IMR-90 (cell line): Measurements from ENCODE around the gene TRAF3. TPM values are rescaled to one million over a fixed set of nuclear protein-coding genes. Genes with fewer than 3 reads are reported as not detected.

Experiments
- ATAC-seq: fragments of 200-7000 bp; cut with Tn5 transposase; 2 replicates; pipeline ENCODE4 v1.9.1; 2020; ENCODE audit warnings: low read depth, mild to moderate bottlenecking, moderate library complexity
- BruUV-seq: library from RNA; stranded (reverse); fragments of 400-500 nt; replicated peaks from 2 replicates; lab custom pipeline; 2021; lab: Mats Ljungman, UMichigan
- CTCF ChIA-PET: fragments of 300-600 bp; formaldehyde crosslinking; extraction: SDS; loops from one replicate; lab custom pipeline; 2021; ENCODE audit warnings: antibody characterized with exemption; lab: Yijun Ruan, JAX
- POLR2A ChIA-PET: fragments of 300-600 bp; sonication (Branson Sonifier 250); formaldehyde crosslinking; loops from one replicate; lab custom pipeline; 2022; ENCODE audit warnings: antibody characterized with exemption; ENCODE audit not compliant: unreplicated experiment; lab: Charles Lee
- DNase-seq: peaks from one replicate; pipeline ENCODE4 v3.0.0; 2013
- H2AFZ ChIP-seq: replicated peaks from 2 replicates; pipeline ENCODE3; 2013; ENCODE audit warnings: low read length, mild to moderate bottlenecking; ENCODE audit not compliant: poor library complexity
- H2AK5ac ChIP-seq: 2 replicates; pipeline ENCODE4 v1.6.1; 2013; ENCODE audit warnings: low read depth, low read length, inconsistent platforms
- H2AK9ac ChIP-seq: replicated peaks from 2 replicates; pipeline ENCODE3; 2013; ENCODE audit warnings: mild to moderate bottlenecking, low read depth, low read length, moderate library complexity; ENCODE audit not compliant: poor library complexity
- H2BK120ac ChIP-seq: 2 replicates; pipeline ENCODE4 v1.6.1; 2013; ENCODE audit warnings: low read depth, low read length, inconsistent platforms
- H2BK15ac ChIP-seq: 3 replicates; pipeline ENCODE4 v1.6.1; 2013; ENCODE audit warnings: low read depth, low read length, inconsistent platforms
- H2BK20ac ChIP-seq: 2 replicates; pipeline ENCODE4 v1.6.1; 2013; ENCODE audit warnings: low read depth, mild to moderate bottlenecking, inconsistent platforms, low read length, moderate library complexity
- H2BK5ac ChIP-seq: 2 replicates; pipeline ENCODE4 v1.6.1; 2013; ENCODE audit warnings: mild to moderate bottlenecking, low read depth, low read length, inconsistent platforms; ENCODE audit not compliant: poor library complexity, severe bottlenecking
- H3K14ac ChIP-seq: replicated peaks from 2 replicates; pipeline ENCODE4 v1.6.1; 2013; ENCODE audit warnings: low read depth, low read length, inconsistent platforms
- H3K18ac ChIP-seq: 2 replicates; pipeline ENCODE4 v1.6.1; 2013; ENCODE audit warnings: low read depth, low read length, control low read depth
- H3K23ac ChIP-seq: 2 replicates; pipeline ENCODE4 v1.6.1; 2013; ENCODE audit warnings: low read depth, low read length, inconsistent platforms
- H3K27ac ChIP-seq: 2 replicates; pipeline ENCODE4 v1.5.1; 2013; ENCODE audit warnings: mild to moderate bottlenecking, control low read depth, low read length; ENCODE audit not compliant: insufficient read depth
- H3K27me3 ChIP-seq: 2 replicates; pipeline ENCODE4 v1.6.1; 2013; ENCODE audit warnings: low read length; ENCODE audit not compliant: control insufficient read depth, insufficient read depth
- H3K36me3 ChIP-seq: 2 replicates; pipeline ENCODE4 v1.6.1; 2013; ENCODE audit warnings: low read length, mixed read lengths; ENCODE audit not compliant: control insufficient read depth, insufficient read depth
- H3K4ac ChIP-seq: 2 replicates; pipeline ENCODE4 v1.6.1; 2013; ENCODE audit warnings: low read depth, low read length, inconsistent platforms
- H3K4me1 ChIP-seq: 2 replicates; pipeline ENCODE4 v1.6.1; 2013; ENCODE audit warnings: low read length, mixed read lengths; ENCODE audit not compliant: control insufficient read depth, insufficient read depth
- H3K4me2 ChIP-seq: 2 replicates; pipeline ENCODE4 v1.6.1; 2013; ENCODE audit warnings: low read depth, mild to moderate bottlenecking, control low read depth, low read length, moderate library complexity
- H3K4me3 ChIP-seq: 2 replicates; pipeline ENCODE4 v1.5.1; 2013; ENCODE audit warnings: low read depth, mild to moderate bottlenecking, control low read depth, low read length, moderate library complexity; ENCODE audit not compliant: insufficient read depth
- H3K56ac ChIP-seq: 2 replicates; pipeline ENCODE4 v1.6.1; 2013; ENCODE audit warnings: low read length, inconsistent platforms; ENCODE audit not compliant: insufficient read depth; ENCODE audit errors: extremely low read depth
- H3K79me1 ChIP-seq, 2 experiments: 2 replicates each; pipeline ENCODE4 v1.6.1; 2013; ENCODE audit warnings: low read length in 2 of 2, inconsistent platforms in 1 of 2, low read depth in 1 of 2
- H3K9ac ChIP-seq: 2 replicates; pipeline ENCODE4 v1.6.1; 2013; ENCODE audit warnings: low read depth, low read length, control low read depth
- H3K9me1 ChIP-seq: 2 replicates; pipeline ENCODE4 v1.6.1; 2013; ENCODE audit warnings: low read length, inconsistent platforms; ENCODE audit not compliant: insufficient read depth
- H3K9me3 ChIP-seq: 2 replicates; pipeline ENCODE4 v1.6.1; 2013; ENCODE audit warnings: low read length; ENCODE audit not compliant: control insufficient read depth, insufficient read depth
- H4K20me1 ChIP-seq: 2 replicates; pipeline ENCODE4 v1.6.1; 2013; ENCODE audit warnings: low read length, inconsistent platforms; ENCODE audit not compliant: insufficient read depth
- H4K5ac ChIP-seq: 2 replicates; pipeline ENCODE4 v1.6.1; 2013; ENCODE audit warnings: mild to moderate bottlenecking, low read depth, low read length, control low read depth
- H4K8ac ChIP-seq, 2 experiments: 2 replicates each; pipeline ENCODE4 v1.6.1; 2013; ENCODE audit warnings: low read depth in 2 of 2, low read length in 2 of 2, control low read depth in 1 of 2, inconsistent platforms in 1 of 2
- H4K91ac ChIP-seq: 2 replicates; pipeline ENCODE4 v1.6.1; 2013; ENCODE audit warnings: low read depth, low read length, inconsistent platforms; ENCODE audit not compliant: insufficient read depth
- BHLHE40 ChIP-seq: fragments of 150-350 bp; IDR thresholded peaks from 2 replicates; pipeline ENCODE4 v1.6.1; 2016; ENCODE audit warnings: mild to moderate bottlenecking, low read depth, low read length
- CEBPB ChIP-seq: IDR thresholded peaks from 2 replicates; pipeline ENCODE4 v1.6.1; 2012; ENCODE audit warnings: low read depth, low read length, improper control_type of control experiment
- CHD1 ChIP-seq: IDR thresholded peaks from 2 replicates; pipeline ENCODE4 v1.6.1; 2012; ENCODE audit warnings: low read depth, low read length, improper control_type of control experiment
- CTCF ChIP-seq: conservative IDR thresholded peaks from 2 replicates; pipeline ENCODE4 v1.5.1; 2012; ENCODE audit warnings: mild to moderate bottlenecking, low read depth, low read length, improper control_type of control experiment
- ELK1 ChIP-seq: fragments of 150-350 bp; IDR thresholded peaks from 2 replicates; pipeline ENCODE4 v1.6.1; 2016; ENCODE audit warnings: low read depth, mild to moderate bottlenecking, low read length, moderate library complexity, borderline replicate concordance
- FOS ChIP-seq: fragments of 150-350 bp; IDR thresholded peaks from 2 replicates; pipeline ENCODE4 v1.6.1; 2016; ENCODE audit warnings: low read depth, low read length
- MAFK ChIP-seq: IDR thresholded peaks from 2 replicates; pipeline ENCODE4 v1.6.1; 2012; ENCODE audit warnings: low read depth, low read length, improper control_type of control experiment
- MAZ ChIP-seq: IDR thresholded peaks from 2 replicates; pipeline ENCODE4 v1.6.1; 2012; ENCODE audit warnings: low read depth, mild to moderate bottlenecking, low read length, improper control_type of control experiment, moderate library complexity, borderline replicate concordance
- MXI1 ChIP-seq: IDR thresholded peaks from 2 replicates; pipeline ENCODE4 v1.6.1; 2012; ENCODE audit warnings: low read depth, mild to moderate bottlenecking, low read length, moderate library complexity, borderline replicate concordance
- NFE2L2 ChIP-seq: fragments of 150-350 bp; IDR thresholded peaks from 2 replicates; pipeline ENCODE4 v1.6.1; 2016; ENCODE audit warnings: low read depth, mild to moderate bottlenecking, low read length
- POLR2A ChIP-seq: IDR thresholded peaks from 2 replicates; pipeline ENCODE4 v1.6.1; 2012; ENCODE audit warnings: mild to moderate bottlenecking, low read depth, low read length
- RAD21 ChIP-seq: IDR thresholded peaks from 2 replicates; pipeline ENCODE4 v1.6.1; 2012; ENCODE audit warnings: low read length, improper control_type of control experiment
- RCOR1 ChIP-seq: IDR thresholded peaks from 2 replicates; pipeline ENCODE4 v1.6.1; 2012; ENCODE audit warnings: mild to moderate bottlenecking, low read length, improper control_type of control experiment; ENCODE audit not compliant: insufficient replicate concordance
- RFX5 ChIP-seq: IDR thresholded peaks from 2 replicates; pipeline ENCODE4 v1.8.0; 2012; ENCODE audit warnings: low read depth, mild to moderate bottlenecking, low read length, moderate library complexity
- SMC3 ChIP-seq: fragments of 150-350 bp; IDR thresholded peaks from 2 replicates; pipeline ENCODE4 v1.6.1; 2016; ENCODE audit warnings: low read depth, mild to moderate bottlenecking, antibody characterized with exemption, low read length, moderate library complexity
- USF2 ChIP-seq: fragments of 150-350 bp; IDR thresholded peaks from 2 replicates; pipeline ENCODE4 v1.6.1; 2017; ENCODE audit warnings: mild to moderate bottlenecking, antibody characterized with exemption, low read length, low read depth
- WGBS, 2 experiments: methylation state at CpG; one replicate each; pipeline versions ENCODE4 v1.1.5 to v1.1.7; 2013; ENCODE audit warnings: missing lambda C conversion rate in 2 of 2; ENCODE audit not compliant: insufficient read length in 1 of 2; ENCODE audit errors: extremely low coverage in 2 of 2; 5-methylcytosine and 5-hydroxymethylcytosine counted together
- dilution Hi-C: fragments of 300-500 bp; cut with HindIII; formaldehyde crosslinking; loops from one replicate; pipeline ENCODE4 v1.14.3; 2018; ENCODE audit warnings: low sequenced_read_pairs; ENCODE audit not compliant: unreplicated experiment
- in situ Hi-C: fragments of 300-500 bp; cut with MboI; formaldehyde crosslinking; loops from 3 replicates; pipeline ENCODE4 v1.14.3; 2019; ENCODE audit warnings: low sequenced_read_pairs, inconsistent platforms, mixed read lengths
- intact Hi-C: fragments of 100-400 bp; cut with micrococcal nuclease; formaldehyde crosslinking; loops from 2 replicates; pipeline ENCODE4 v1.10.0; 2022
- polyA plus RNA-seq, 3 experiments: library from polyadenylated mRNA; depleted of rRNA; stranded (reverse); fragments of >200 nt; gene quantifications; 2 replicates each; pipeline ENCODE4 v1.2.3, GENCODE V29; 2012; ENCODE audit warnings: low replicate concordance in 1 of 3
- total RNA-seq: library from RNA; depleted of rRNA; stranded (reverse); fragments of >200 nt; gene quantifications from 2 replicates; pipeline ENCODE4 v1.2.3, GENCODE V29; 2012

The TRAF3 gene
- total and polyA plus RNA-seq, 2 of the 4 experiments (the other 2 are of a cell fraction) = 21.2 to 25.3 TPM

DNA sequence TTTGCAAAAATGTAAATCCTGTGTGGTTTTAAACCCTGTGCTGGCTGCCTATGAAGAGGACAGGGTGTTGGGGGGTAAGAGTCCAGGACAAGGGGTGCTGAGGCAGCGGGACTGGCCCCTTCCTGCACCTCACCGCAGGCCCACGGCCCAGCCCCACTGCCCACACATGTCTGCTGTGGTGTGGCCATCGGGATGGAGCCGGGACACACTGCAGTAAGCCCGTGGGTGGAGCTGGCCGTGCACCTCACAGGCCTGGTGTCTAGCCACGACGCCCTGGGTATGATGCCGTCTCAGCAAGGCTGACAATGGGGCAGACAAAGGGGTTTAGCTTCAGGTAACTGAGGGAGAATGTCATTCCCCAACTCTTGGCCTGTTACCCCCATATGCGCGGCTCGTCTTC, 164.8 kb downstream of the TRAF3 start:
- Histone ChIP-seq H2BK120ac (no peak overlapping the region), H3K9me3 (no peaks in the 10 kb centered on the region), H3K9ac (no peak overlapping the region), H2BK5ac (no peak overlapping the region), H3K14ac (no peak overlapping the region), H2BK15ac (no peak overlapping the region), H2AK5ac (no peak overlapping the region), H4K5ac (no peak overlapping the region), H3K4me3 (no peak overlapping the region), H3K27ac (no peak overlapping the region), H3K27me3 (no peaks in the 10 kb centered on the region), H3K18ac (no peak overlapping the region), H4K20me1 (peaks cover 9% of the 10 kb centered on the region), H4K91ac (no peak overlapping the region), H3K79me1 (peaks cover 3 to 30% of the 10 kb centered on the region in 2 experiments), H2AFZ (no peak overlapping the region), H3K4me1 (no peaks in the 10 kb centered on the region; the same call in 1 of the 2 replicates), H3K23ac (no peak overlapping the region), H4K8ac (no peak overlapping the region), H3K4me2 (no peak overlapping the region), H3K56ac (no peak overlapping the region), H3K9me1 (peaks cover 4% of the 10 kb centered on the region; the same call in 1 of the 2 replicates), H3K4ac (no peak overlapping the region), H2AK9ac (peak overlapping the region; percentile 45), H3K36me3 (peaks cover 81% of the 10 kb centered on the region), H2BK20ac (no peak overlapping the region)
- WGBS, 2 experiments = no CpG with 5 or more reads among the region's 13 CpGs
- CTCF ChIA-PET = no interaction called here
- DNase-seq (no peak), ATAC-seq (no peak)
- no peak for TF ChIP-seq BHLHE40
- no peak for TF ChIP-seq CHD1
- TF ChIP-seq RCOR1 = no peak
- no peak for TF ChIP-seq MXI1
- no peak for TF ChIP-seq MAZ
- TF ChIP-seq MAFK = no peak
- no peak for TF ChIP-seq RAD21
- TF ChIP-seq CEBPB = no peak
- TF ChIP-seq ELK1 = no peak
- no peak for TF ChIP-seq USF2
- no peak for TF ChIP-seq FOS
- TF ChIP-seq NFE2L2 = no peak
- no peak for TF ChIP-seq RFX5
- no peak for TF ChIP-seq SMC3
- no peak for TF ChIP-seq CTCF
- TF ChIP-seq POLR2A = no peak
- POLR2A ChIA-PET = no interaction called here
- intact Hi-C loops (no loop called here), in situ Hi-C loops (no loop called here), dilution Hi-C loops (no loop called here)
- no TSS peak for BruUV-seq
